ENCODE results near the gene ELMO3.

GRCh38 chr16:67151431-67152097 is 47.4 kb upstream of the ELMO3 start:
- TF ChIP-seq POLR2A (IDR thresholded peaks at IDR 0.05), result no peak
- TF ChIP-seq CTCF (IDR thresholded peaks at IDR 0.05), result no peak
